Measurements from ENCODE around the gene NFATC4.

Gene NFATC4

DNA sequence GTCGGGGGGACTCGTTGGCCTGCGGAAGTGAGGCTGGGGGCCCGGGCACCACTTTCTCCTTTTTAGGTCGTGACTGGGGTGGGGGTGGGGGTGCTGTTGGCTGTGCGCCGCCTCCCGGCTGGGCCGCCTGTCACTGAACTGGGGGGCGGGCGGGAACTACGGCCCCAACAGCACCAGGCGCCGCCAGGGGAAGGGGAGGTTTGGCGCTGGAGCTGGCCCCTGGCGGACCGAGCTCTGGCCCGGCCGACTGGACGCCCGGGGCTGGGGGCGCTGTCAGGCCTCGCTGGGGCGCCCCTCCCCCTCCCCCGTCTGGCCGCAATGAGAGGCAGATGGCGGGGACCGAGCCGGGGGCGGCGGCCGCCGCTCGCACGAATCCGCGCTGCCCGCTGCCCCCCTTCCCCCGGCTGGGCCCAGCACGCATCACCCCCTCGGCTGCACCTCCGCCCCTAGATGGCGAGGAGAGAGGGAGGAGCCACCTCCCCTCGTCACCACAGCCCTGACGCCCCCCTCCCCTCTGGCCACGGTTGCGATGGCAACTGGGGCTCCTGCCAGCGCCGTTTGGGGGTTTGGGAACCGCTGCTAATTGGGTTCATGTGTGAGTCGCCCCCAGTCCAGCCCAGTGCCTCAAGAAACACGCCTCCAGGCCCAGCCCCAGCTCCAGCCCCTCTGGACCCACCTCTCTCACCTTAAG lies 723 bp downstream of the NFATC4 start:
- Histone ChIP-seq H3K27ac (ENCODE audit: extremely low read depth, low read depth, low read length) (peak overlapping the region; percentile 97; the same call in 1 of the 2 replicates), H3K4me1 (ENCODE audit: control insufficient read depth, insufficient read depth, low read length) (peaks cover 22% of the 10 kb centered on the region), H3K36me3 (ENCODE audit: control insufficient read depth in 2 of 2, insufficient read depth in 1 of 2, low read length in 2 of 2) (peaks cover 0 to 39% of the 10 kb centered on the region in 2 experiments; a peak in 2 of 3 replicates), H3K9me3 (ENCODE audit: control insufficient read depth, insufficient read depth, low read depth, low read length) (no peaks in the 10 kb centered on the region), H3K4me3 (ENCODE audit: low read depth, low read length) (peak overlapping the region; percentile 32)
- ChIA-PET POLR2A (no interaction called here), CTCF (interaction anchor here (1.0 kb wide), 1 partner anchor 35 kb away, joined by 3 read pairs; no protein-coding TSS in a partner anchor)
- TF ChIP-seq ZSCAN30 (tag by site-specific recombination; IDR thresholded peaks at IDR 0.05), result no peak
- TF ChIP-seq ZNF366 (tag by site-specific recombination; conservative IDR thresholded peaks at IDR 0.05), result no peak
- no peak for TF ChIP-seq ZNF155 (tag by site-specific recombination; IDR thresholded peaks at IDR 0.05)
- no peak for TF ChIP-seq ZNF747 (tag by site-specific recombination; IDR thresholded peaks at IDR 0.05)
- TF ChIP-seq ZNF175 (tag by site-specific recombination; IDR thresholded peaks at IDR 0.05), result no peak
- no peak for TF ChIP-seq WT1 (tag by site-specific recombination; IDR thresholded peaks at IDR 0.05)
- 0 out of 2 replicates have a peak, but pooled peaks have one; percentile 34 for TF ChIP-seq KLF1 (tag by site-specific recombination; IDR thresholded peaks at IDR 0.05)
- TF ChIP-seq, protein P1, sequence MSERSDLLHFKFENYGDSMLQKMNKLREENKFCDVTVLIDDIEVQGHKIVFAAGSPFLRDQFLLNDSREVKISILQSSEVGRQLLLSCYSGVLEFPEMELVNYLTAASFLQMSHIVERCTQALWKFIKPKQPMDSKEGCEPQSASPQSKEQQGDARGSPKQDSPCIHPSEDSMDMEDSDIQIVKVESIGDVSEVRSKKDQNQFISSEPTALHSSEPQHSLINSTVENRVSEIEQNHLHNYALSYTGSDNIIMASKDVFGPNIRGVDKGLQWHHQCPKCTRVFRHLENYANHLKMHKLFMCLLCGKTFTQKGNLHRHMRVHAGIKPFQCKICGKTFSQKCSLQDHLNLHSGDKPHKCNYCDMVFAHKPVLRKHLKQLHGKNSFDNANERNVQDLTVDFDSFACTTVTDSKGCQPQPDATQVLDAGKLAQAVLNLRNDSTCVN (tag by site-specific recombination; optimal IDR thresholded peaks at IDR 0.05), result no peak
- TF ChIP-seq, protein P2, sequence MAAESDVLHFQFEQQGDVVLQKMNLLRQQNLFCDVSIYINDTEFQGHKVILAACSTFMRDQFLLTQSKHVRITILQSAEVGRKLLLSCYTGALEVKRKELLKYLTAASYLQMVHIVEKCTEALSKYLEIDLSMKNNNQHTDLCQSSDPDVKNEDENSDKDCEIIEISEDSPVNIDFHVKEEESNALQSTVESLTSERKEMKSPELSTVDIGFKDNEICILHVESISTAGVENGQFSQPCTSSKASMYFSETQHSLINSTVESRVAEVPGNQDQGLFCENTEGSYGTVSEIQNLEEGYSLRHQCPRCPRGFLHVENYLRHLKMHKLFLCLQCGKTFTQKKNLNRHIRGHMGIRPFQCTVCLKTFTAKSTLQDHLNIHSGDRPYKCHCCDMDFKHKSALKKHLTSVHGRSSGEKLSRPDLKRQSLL (tag by site-specific recombination; IDR thresholded peaks at IDR 0.05), result no peak
- no peak for TF ChIP-seq ZSCAN23 (tag by site-specific recombination; IDR thresholded peaks at IDR 0.05)
- peak; percentile 29; the same call in 1 of the 2 replicates for TF ChIP-seq GLIS2 (tag by site-specific recombination; IDR thresholded peaks at IDR 0.05)
- TF ChIP-seq HOXC10 (CRISPR knock-in tag; IDR thresholded peaks at IDR 0.05), result no peak
- TF ChIP-seq, protein P3, sequence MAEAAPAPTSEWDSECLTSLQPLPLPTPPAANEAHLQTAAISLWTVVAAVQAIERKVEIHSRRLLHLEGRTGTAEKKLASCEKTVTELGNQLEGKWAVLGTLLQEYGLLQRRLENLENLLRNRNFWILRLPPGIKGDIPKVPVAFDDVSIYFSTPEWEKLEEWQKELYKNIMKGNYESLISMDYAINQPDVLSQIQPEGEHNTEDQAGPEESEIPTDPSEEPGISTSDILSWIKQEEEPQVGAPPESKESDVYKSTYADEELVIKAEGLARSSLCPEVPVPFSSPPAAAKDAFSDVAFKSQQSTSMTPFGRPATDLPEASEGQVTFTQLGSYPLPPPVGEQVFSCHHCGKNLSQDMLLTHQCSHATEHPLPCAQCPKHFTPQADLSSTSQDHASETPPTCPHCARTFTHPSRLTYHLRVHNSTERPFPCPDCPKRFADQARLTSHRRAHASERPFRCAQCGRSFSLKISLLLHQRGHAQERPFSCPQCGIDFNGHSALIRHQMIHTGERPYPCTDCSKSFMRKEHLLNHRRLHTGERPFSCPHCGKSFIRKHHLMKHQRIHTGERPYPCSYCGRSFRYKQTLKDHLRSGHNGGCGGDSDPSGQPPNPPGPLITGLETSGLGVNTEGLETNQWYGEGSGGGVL (tag by site-specific recombination; IDR thresholded peaks at IDR 0.05), result peak; percentile 56
- TF ChIP-seq KLF16 (tag by site-specific recombination; IDR thresholded peaks at IDR 0.05), result 0 out of 2 replicates have a peak, but pooled peaks have one; percentile 17
- no peak for TF ChIP-seq ZNF221 (tag by site-specific recombination; IDR thresholded peaks at IDR 0.05; ENCODE audit: borderline replicate concordance)
- no peak for TF ChIP-seq ZNF560 (tag by site-specific recombination; IDR thresholded peaks at IDR 0.05; ENCODE audit: borderline replicate concordance)
- TF ChIP-seq ZNF843 (tag by site-specific recombination; IDR thresholded peaks at IDR 0.05), result no peak
- TF ChIP-seq, protein P4, sequence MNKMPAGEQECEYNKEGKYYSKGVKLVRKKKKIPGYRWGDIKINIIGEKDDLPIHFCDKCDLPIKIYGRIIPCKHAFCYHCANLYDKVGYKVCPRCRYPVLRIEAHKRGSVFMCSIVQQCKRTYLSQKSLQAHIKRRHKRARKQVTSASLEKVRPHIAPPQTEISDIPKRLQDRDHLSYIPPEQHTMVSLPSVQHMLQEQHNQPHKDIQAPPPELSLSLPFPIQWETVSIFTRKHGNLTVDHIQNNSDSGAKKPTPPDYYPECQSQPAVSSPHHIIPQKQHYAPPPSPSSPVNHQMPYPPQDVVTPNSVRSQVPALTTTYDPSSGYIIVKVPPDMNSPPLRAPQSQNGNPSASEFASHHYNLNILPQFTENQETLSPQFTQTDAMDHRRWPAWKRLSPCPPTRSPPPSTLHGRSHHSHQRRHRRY (tag by site-specific recombination; IDR thresholded peaks at IDR 0.05), result no peak
- peak; percentile 45; the same call in 1 of the 2 replicates for TF ChIP-seq ZNF341 (tag by site-specific recombination; IDR thresholded peaks at IDR 0.05; ENCODE audit: low read depth)
- no peak for TF ChIP-seq ZNF48 (tag by site-specific recombination; IDR thresholded peaks at IDR 0.05)
- TF ChIP-seq ZNF202 (tag by site-specific recombination; IDR thresholded peaks at IDR 0.05; ENCODE audit: borderline replicate concordance), result no peak; the same call in 1 of the 2 replicates
- TF ChIP-seq, protein P5, sequence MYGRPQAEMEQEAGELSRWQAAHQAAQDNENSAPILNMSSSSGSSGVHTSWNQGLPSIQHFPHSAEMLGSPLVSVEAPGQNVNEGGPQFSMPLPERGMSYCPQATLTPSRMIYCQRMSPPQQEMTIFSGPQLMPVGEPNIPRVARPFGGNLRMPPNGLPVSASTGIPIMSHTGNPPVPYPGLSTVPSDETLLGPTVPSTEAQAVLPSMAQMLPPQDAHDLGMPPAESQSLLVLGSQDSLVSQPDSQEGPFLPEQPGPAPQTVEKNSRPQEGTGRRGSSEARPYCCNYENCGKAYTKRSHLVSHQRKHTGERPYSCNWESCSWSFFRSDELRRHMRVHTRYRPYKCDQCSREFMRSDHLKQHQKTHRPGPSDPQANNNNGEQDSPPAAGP (tag by site-specific recombination; IDR thresholded peaks at IDR 0.05), result no peak
- TF ChIP-seq, protein P6, sequence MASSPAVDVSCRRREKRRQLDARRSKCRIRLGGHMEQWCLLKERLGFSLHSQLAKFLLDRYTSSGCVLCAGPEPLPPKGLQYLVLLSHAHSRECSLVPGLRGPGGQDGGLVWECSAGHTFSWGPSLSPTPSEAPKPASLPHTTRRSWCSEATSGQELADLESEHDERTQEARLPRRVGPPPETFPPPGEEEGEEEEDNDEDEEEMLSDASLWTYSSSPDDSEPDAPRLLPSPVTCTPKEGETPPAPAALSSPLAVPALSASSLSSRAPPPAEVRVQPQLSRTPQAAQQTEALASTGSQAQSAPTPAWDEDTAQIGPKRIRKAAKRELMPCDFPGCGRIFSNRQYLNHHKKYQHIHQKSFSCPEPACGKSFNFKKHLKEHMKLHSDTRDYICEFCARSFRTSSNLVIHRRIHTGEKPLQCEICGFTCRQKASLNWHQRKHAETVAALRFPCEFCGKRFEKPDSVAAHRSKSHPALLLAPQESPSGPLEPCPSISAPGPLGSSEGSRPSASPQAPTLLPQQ (tag by site-specific recombination; IDR thresholded peaks at IDR 0.05), result peak; percentile 68; the same call in 1 of the 2 replicates
- 0 out of 2 replicates have a peak, but pooled peaks have one; percentile 30 for TF ChIP-seq YY2 (tag by site-specific recombination; IDR thresholded peaks at IDR 0.05)
- TF ChIP-seq ZNF112 (tag by site-specific recombination; IDR thresholded peaks at IDR 0.05), result no peak
- TF ChIP-seq ZNF785 (tag by site-specific recombination; IDR thresholded peaks at IDR 0.05), result no peak
- TF ChIP-seq ZNF521 (tag by site-specific recombination; IDR thresholded peaks at IDR 0.05), result no peak
- TF ChIP-seq, protein P7, sequence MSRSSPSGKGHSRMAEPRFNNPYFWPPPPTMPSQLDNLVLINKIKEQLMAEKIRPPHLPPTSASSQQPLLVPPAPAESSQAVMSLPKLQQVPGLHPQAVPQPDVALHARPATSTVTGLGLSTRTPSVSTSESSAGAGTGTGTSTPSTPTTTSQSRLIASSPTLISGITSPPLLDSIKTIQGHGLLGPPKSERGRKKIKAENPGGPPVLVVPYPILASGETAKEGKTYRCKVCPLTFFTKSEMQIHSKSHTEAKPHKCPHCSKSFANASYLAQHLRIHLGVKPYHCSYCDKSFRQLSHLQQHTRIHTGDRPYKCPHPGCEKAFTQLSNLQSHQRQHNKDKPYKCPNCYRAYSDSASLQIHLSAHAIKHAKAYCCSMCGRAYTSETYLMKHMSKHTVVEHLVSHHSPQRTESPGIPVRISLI (tag by site-specific recombination; IDR thresholded peaks at IDR 0.05), result no peak
- TF ChIP-seq, protein P8, sequence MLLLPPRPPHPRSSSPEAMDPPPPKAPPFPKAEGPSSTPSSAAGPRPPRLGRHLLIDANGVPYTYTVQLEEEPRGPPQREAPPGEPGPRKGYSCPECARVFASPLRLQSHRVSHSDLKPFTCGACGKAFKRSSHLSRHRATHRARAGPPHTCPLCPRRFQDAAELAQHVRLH (tag by site-specific recombination; IDR thresholded peaks at IDR 0.05), result no peak

All from HEK293 (cell line).